Right cardiac atrium (tissue), 5 donors: ENCODE measurements around the gene TBCD. TPM values are rescaled to one million over a fixed set of nuclear protein-coding genes. Genes with fewer than 3 reads are reported as not detected.

ENCODE experiments used
- ATAC-seq, 2 donors: fragments of 200-7000 bp; cut with Tn5 transposase; one replicate each; pipeline versions ENCODE4 v1.8.0 to v1.9.1; 2020; ENCODE audit warnings: moderate library complexity in 2 of 2, mild to moderate bottlenecking in 1 of 2
- DNase-seq, 3 donors: peaks; one replicate each; pipeline ENCODE4 v3.0.0-alpha.2; 2020
- H3K27ac ChIP-seq: one replicate; pipeline ENCODE4 v1.5.1; 2013; ENCODE audit warnings: mild to moderate bottlenecking, low read length, control low read depth, moderate library complexity
- H3K27me3 ChIP-seq: one replicate; pipeline ENCODE4 v1.6.1; 2013; ENCODE audit not compliant: control insufficient read depth, insufficient read depth
- H3K4me1 ChIP-seq: one replicate; pipeline ENCODE4 v1.6.1; 2013; ENCODE audit warnings: low read length; ENCODE audit not compliant: control insufficient read depth, insufficient read depth
- H3K4me3 ChIP-seq: one replicate; pipeline ENCODE4 v1.5.1; 2013; ENCODE audit warnings: low read length, control low read depth
- H3K9me3 ChIP-seq: one replicate; pipeline ENCODE4 v1.6.1; 2013; ENCODE audit warnings: low read length; ENCODE audit not compliant: control insufficient read depth
- WGBS: extraction: QIAGEN DNeasy Blood & Tissue Kit; methylation state at CpG from one replicate; pipeline ENCODE4 v1.1.7; 2013; 5-methylcytosine and 5-hydroxymethylcytosine counted together
- intact Hi-C, 4 donors: fragments of 100-400 bp; cut with DNase I; formaldehyde crosslinking; loops; one replicate each; pipeline versions ENCODE4 v1.11.0 to v1.14.0; 2022 to 2023
- polyA plus RNA-seq: library from polyadenylated mRNA; stranded (reverse); fragments of 200-250 nt; gene quantifications from one replicate; pipeline ENCODE4 v1.2.3, GENCODE V29; 2013
- total RNA-seq, 4 donors: library from RNA; stranded (reverse); fragmentation: NEBNext Ultra II Directional; extraction: Animal tissue kit (Norgen Biotek cat#: 25700); gene quantifications; one replicate each; pipeline ENCODE4 v1.2.1, GENCODE V29; 2021
- donor health status: healthy with polysubstance abuse.
- donor health status: DM: no; HTN: yes; CAD: no.
- donor health status: DM: no; HTN: no; CAD: no.
- donor health status: DM: no; HTN: yes; CAD: no; lungs with severe emphysema.
- donor health status: DM: yes; HTN: yes; CAD: no.

The TBCD gene
- total and polyA plus RNA-seq, 5 donors = 36.2 to 43.9 (median 41.2) TPM

- no peak overlapping the region for H3K4me3 ChIP-seq
- no peaks in the 10 kb centered on the region for H3K9me3 ChIP-seq
- WGBS = 84% methylated on average over 25 of the region's 25 CpGs
- ATAC-seq = no peak
- intact Hi-C loops = no loop called here
- H3K27ac ChIP-seq = no peak overlapping the region
- H3K27me3 ChIP-seq = no peaks in the 10 kb centered on the region
- DNase-seq = peak in 1 of 3 donors; percentile 42
- H3K4me1 ChIP-seq = no peaks in the 10 kb centered on the region
These were observed 111.0 kb downstream of the TBCD start for GRCh38 chr17:82862737-82863382.

DNA sequence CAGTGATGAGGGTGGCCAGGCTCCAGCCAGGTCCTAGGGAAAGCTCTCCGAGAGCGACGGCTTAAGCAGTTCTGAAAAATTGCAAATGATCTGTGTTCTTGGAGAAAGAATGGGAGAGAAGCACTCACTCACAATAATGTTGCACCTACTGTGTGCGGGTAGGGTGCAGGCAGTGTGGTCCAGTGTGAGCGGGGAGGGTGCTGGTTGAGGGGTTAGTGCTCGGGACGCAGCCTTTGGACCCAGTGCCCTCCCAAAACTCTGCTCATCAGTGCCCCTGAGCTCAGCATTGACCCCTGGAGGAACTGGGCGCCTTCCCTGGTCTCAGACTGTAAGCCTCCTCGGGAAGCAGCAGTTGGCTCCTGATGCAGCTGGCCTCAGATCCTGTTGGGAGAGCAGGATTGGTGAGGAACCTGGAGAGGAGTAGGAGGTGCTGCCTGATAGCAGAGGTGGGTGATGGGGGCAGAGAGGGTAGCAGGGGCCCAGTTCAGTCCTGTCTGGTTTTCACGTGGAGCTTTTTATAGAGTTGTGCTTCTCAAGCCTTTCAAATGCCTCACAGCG is 111.6 kb downstream of the TBCD start:
- Histone ChIP-seq H3K4me3 (no peak overlapping the region), H3K27me3 (no peaks in the 10 kb centered on the region), H3K4me1 (no peaks in the 10 kb centered on the region), H3K9me3 (no peaks in the 10 kb centered on the region), H3K27ac (no peak overlapping the region)
- 86% methylated on average over 11 of the region's 11 CpGs for whole genome bisulfite sequencing
- no peak for ATAC-seq
- intact Hi-C loops = no loop called here
- peak in 1 of 3 donors; percentile 19 for DNase-seq

DNA sequence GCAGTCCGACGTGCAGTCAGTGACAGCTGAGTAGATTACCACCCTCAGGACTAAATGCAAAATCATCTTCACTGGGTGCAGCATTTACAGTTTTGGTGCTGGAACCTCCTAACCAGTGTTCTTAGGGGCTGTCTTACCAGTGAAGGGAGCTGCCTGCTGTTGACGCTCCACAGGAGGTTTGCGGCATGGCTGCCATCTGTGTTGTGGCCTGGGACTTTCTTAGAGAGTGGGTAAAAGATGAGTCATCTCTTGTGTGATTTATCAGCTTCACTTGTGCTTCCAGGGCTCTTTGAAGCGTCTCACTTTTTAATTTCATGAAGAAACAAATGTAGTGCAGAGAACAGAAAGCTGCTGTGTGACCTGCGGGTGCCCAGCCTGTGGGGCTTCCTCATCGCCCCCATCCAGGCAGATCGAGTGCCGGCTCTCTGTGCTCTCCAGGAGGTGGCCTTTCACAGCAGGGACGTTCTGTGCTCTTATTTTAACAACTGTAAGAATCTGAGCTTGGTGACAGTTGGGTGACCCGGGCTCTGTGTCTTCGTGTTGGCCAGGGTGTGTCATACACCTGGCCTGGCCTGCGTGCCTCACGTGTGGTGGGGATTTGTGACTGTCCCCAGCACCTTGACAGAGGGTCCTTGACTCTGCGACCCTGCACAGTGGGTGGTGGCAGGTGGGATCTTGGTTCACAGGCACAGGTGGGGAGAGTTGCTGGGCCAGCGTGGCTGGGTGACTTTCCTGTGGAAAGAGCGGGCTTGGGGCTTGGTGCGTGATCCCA is 112.3 kb downstream of the TBCD start:
- DNase-seq = no peak
- no peaks in the 10 kb centered on the region for H3K9me3 ChIP-seq

DNA sequence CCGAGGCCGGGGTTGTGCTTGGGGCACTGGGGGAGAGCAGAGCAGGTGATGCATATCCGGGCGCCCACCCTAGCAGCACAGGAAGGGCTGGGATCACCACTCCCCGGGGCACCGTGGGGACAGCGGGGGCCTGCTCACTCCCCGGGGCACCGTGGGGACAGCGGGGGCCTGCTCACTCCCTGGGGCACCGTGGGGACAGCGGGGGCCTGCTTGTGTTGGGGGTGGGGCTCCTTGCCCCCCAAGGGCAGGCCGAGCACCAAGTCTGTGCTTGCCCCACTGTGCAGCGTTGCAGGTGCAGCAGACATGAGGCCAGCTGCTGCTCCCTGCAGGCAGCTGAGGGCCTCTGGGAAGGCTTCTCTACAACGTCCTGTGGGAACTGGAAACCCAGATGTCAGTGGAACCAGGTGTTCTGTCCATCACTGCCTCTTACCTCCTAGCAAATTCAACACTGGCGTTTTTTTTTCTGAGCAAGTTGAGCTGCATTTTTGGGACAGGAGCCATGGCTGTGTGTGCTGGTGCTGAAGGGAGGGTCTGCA is 112.9 kb downstream of the TBCD start:
- no peaks in the 10 kb centered on the region for H3K27me3 ChIP-seq
- H3K4me1 ChIP-seq = no peaks in the 10 kb centered on the region
- H3K4me3 ChIP-seq = no peak overlapping the region
- WGBS = 80% methylated on average over 16 of the region's 16 CpGs
- peak in 1 of 3 donors; percentile 29 for DNase-seq
- H3K9me3 ChIP-seq = no peaks in the 10 kb centered on the region
- no peak overlapping the region for H3K27ac ChIP-seq
- no peak for ATAC-seq
- intact Hi-C loops = no loop called here

More for the DNA sequence above, 112.3 kb downstream of the TBCD start:
- no peaks in the 10 kb centered on the region for H3K27me3 ChIP-seq
- H3K4me1 ChIP-seq = no peaks in the 10 kb centered on the region
- H3K27ac ChIP-seq = no peak overlapping the region
- H3K4me3 ChIP-seq = no peak overlapping the region
- 77% methylated on average over 18 of the region's 18 CpGs for WGBS
- intact Hi-C loops = no loop called here
- ATAC-seq = no peak

DNA sequence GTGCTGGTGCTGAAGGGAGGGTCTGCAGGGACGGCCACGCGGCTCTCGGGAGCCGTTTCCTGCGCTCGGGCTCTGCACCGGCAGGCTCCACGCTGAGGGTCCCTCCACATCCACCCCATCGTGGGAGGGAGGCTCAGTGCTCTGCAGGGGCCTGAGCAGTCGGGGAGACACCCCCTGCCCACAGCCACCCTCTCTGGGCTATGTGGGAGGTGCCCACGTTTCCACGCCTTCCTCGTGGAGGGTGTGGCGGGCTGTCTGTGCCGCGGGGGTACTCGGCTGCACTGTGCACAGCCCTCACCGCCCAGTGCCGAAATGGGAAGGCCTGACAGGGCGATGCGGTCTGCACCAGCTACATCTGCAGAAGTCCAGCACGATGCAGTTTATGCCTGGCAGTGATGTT is 113.4 kb downstream of the TBCD start:
- ATAC-seq (no peak), DNase-seq (peak in 1 of 3 donors; percentile 17)
- Histone ChIP-seq H3K27me3 (no peaks in the 10 kb centered on the region), H3K4me1 (no peaks in the 10 kb centered on the region), H3K4me3 (no peak overlapping the region), H3K9me3 (no peaks in the 10 kb centered on the region), H3K27ac (no peak overlapping the region)
- WGBS = 80% methylated on average over 23 of the region's 23 CpGs
- intact Hi-C loops = no loop called here

GRCh38 chr17:82865774-82866395 is 114.0 kb downstream of the TBCD start:
- WGBS = 78% methylated on average over 9 of the region's 9 CpGs
- Histone ChIP-seq H3K4me3 (no peak overlapping the region), H3K9me3 (no peaks in the 10 kb centered on the region), H3K27ac (no peak overlapping the region), H3K27me3 (no peaks in the 10 kb centered on the region), H3K4me1 (no peaks in the 10 kb centered on the region)
- DNase-seq (peak in 1 of 3 donors; percentile 16), ATAC-seq (no peak)
- intact Hi-C loops = no loop called here

GRCh38 chr17:82866590-82867191 is 114.8 kb downstream of the TBCD start:
- peak in 2 of 3 donors; percentile 54 to 73 for DNase-seq

DNA sequence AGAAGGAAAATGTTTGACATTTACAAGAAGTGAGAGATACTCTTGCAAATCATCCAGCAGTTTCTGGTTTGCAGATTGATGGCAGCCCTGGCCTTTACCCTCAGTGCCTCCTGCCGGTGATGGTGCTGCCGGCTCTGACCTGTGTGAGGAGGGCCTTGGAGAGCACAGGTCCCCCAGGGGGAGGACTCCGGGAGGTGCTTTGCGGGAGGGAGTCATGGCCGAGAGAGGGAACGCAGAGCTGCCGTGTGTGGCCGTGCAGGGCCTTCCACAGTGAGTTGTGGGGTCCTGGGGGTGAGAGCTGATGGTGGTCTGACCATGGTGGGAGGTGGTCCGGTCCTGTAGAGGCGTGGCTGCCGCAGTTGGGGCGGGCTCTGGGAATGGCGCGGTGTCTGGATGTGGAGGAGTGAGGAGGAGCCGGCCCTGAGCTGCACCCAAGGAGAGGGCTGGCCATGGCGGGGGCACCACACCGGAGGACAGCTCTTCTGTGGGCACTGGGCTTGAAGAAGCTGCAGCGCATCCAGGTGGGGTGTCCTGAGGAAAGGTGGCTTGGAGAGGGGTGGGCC is 116.0 kb downstream of the TBCD start:
- Histone ChIP-seq H3K4me3 (no peak overlapping the region), H3K4me1 (no peaks in the 10 kb centered on the region), H3K9me3 (no peaks in the 10 kb centered on the region), H3K27ac (no peak overlapping the region), H3K27me3 (no peaks in the 10 kb centered on the region)
- DNase-seq (peak in 1 of 3 donors; percentile 50), ATAC-seq (no peak)
- intact Hi-C loops = no loop called here
- 96% methylated on average over 18 of the region's 18 CpGs for WGBS

More at GRCh38 chr17:82866590-82867191, 114.8 kb downstream of the TBCD start:
- H3K4me1 ChIP-seq = no peaks in the 10 kb centered on the region
- H3K9me3 ChIP-seq = no peaks in the 10 kb centered on the region
- peak; percentile 12 to 68 for ATAC-seq
- no peaks in the 10 kb centered on the region for H3K27me3 ChIP-seq
- intact Hi-C loops = no loop called here
- H3K27ac ChIP-seq = no peak overlapping the region
- WGBS = 52% methylated on average over 11 of the region's 11 CpGs
- H3K4me3 ChIP-seq = no peak overlapping the region

- Histone ChIP-seq H3K4me3 (no peak overlapping the region), H3K27ac (no peak overlapping the region), H3K4me1 (no peaks in the 10 kb centered on the region), H3K27me3 (no peaks in the 10 kb centered on the region), H3K9me3 (no peaks in the 10 kb centered on the region)
- DNase-seq (no peak), ATAC-seq (no peak)
- intact Hi-C loops = no loop called here
- WGBS = 90% methylated on average over 21 of the region's 21 CpGs
These were observed 116.9 kb downstream of the TBCD start for GRCh38 chr17:82868715-82869131.

DNA sequence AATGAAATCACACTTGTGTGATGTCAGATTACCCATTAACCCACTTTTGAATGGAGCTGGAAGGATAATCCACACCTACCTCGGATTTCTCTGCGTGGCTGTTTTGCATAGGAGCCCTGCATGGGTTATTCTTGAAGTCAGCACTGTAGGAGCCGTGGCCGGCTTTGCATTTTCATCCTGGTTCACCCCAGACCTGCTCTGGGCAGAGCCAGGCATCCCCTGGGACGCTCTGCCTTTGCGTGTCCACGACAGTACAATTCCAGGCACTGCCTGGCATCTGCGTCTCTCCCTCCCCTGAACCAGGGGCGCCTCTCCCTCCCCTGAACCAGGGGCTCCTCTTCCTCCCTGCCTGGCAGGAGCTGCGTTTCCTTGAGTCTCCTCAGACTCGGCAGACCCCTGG is 117.7 kb downstream of the TBCD start:
- Histone ChIP-seq H3K9me3 (no peaks in the 10 kb centered on the region), H3K27me3 (no peaks in the 10 kb centered on the region), H3K27ac (no peak overlapping the region), H3K4me3 (no peak overlapping the region), H3K4me1 (no peaks in the 10 kb centered on the region)
- 88% methylated on average over 11 of the region's 11 CpGs for WGBS
- no peak for ATAC-seq
- peak in 1 of 3 donors; percentile 17 for DNase-seq
- intact Hi-C loops = no loop called here
